DMS53 treated with DMSO at 0.1 percent for 48 hours (cell line): Measurements from ENCODE around the gene RASSF5.
A peak's percentile ranks its signal among the peaks of the same experiment; 100 is the strongest.
"Not testable (repeated sequence)": the region's sequence is repeated elsewhere in the genome, so short reads cannot be mapped to it uniquely, and the experiment has no call there.

ENCODE experiments used
- DNase-seq: peaks from one replicate; lab custom pipeline; 2025; ENCODE audit not compliant: unreplicated experiment; lab: John Stamatoyannopoulos, UW

The RASSF5 gene

GRCh38 chr1:206626396-206626795 lies 119.1 kb downstream of the RASSF5 start:
- not testable (repeated sequence) for DNase-seq

- DNase-seq: no peak
These were observed 121.6 kb downstream of the RASSF5 start for GRCh38 chr1:206628916-206629315.

GRCh38 chr1:206631085-206631509 lies 123.8 kb downstream of the RASSF5 start:
- DNase-seq: peak; percentile 96

GRCh38 chr1:206633708-206634121 lies 126.4 kb downstream of the RASSF5 start:
- DNase-seq: no peak

GRCh38 chr1:206634365-206635079 lies 127.2 kb downstream of the RASSF5 start:
- peak; percentile 86 for DNase-seq

GRCh38 chr1:206635080-206635977 lies 128.0 kb downstream of the RASSF5 start, which contains the start of gene DYRK3:
DYRK3 (plus strand) TSS chr1:206635536; CDS start chr1:206635704, 168 bp downstream.
- DNase-seq: peak; percentile 96

GRCh38 chr1:206635978-206636345 lies 128.6 kb downstream of the RASSF5 start:
- DNase-seq: no peak

GRCh38 chr1:206636671-206637070 lies 129.3 kb downstream of the RASSF5 start:
- DNase-seq: no peak

- DNase-seq: no peak
These were observed 130.3 kb downstream of the RASSF5 start for GRCh38 chr1:206637605-206638004.
